UCSD-AML1 (cell line): ENCODE data around the gene TSC22D4.
A peak's percentile ranks its signal among the peaks of the same experiment; 100 is the strongest.

Source experiments
- DNase-seq: peaks from one replicate; lab custom pipeline; 2025; ENCODE audit not compliant: unreplicated experiment; lab: John Stamatoyannopoulos, UW

Gene TSC22D4

GRCh38 chr7:100430493-100431285 is 48.3 kb downstream of the TSC22D4 start:
- DNase-seq: no peak

DNA sequence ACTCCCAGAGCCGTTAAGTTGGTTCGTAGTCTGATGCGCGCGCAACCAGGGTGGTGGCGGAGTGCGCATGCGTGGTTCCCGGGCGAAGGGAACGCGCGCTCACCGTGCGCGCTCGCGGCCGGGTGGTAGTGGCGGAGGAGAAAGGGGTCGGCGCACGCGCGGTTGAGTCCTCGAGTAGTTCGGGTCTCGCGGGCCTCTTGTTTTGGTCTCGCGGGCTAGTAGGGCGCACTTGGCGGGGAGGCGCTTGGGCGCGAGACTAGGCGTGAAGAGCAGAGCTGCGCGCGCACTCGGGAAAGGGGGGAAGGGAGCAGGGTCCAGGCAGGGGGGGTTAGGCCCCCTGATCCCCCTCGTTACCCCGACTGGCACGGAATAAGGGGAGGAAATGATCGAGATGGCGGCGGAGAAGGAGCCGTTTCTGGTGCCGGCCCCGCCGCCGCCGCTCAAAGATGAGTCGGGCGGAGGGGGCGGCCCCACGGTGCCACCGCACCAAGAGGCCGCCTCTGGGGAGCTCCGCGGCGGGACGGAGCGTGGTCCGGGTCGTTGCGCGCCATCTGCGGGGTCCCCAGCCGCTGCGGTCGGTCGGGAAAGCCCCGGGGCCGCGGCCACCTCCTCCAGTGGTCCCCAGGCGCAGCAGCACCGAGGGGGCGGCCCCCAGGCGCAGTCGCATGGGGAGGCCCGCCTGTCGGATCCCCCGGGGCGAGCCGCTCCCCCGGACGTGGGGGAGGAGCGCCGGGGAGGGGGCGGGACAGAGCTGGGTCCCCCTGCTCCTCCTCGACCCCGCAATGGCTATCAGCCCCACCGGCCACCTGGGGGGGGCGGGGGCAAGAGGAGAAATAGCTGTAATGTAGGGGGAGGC is 49.1 kb downstream of the TSC22D4 start, which contains the start of gene MEPCE:
MEPCE (plus strand) TSS at position 195 of the 856 bp plus-strand sequence; CDS start at position 383, 188 bp downstream.
- DNase-seq: peak; percentile 85

DNA sequence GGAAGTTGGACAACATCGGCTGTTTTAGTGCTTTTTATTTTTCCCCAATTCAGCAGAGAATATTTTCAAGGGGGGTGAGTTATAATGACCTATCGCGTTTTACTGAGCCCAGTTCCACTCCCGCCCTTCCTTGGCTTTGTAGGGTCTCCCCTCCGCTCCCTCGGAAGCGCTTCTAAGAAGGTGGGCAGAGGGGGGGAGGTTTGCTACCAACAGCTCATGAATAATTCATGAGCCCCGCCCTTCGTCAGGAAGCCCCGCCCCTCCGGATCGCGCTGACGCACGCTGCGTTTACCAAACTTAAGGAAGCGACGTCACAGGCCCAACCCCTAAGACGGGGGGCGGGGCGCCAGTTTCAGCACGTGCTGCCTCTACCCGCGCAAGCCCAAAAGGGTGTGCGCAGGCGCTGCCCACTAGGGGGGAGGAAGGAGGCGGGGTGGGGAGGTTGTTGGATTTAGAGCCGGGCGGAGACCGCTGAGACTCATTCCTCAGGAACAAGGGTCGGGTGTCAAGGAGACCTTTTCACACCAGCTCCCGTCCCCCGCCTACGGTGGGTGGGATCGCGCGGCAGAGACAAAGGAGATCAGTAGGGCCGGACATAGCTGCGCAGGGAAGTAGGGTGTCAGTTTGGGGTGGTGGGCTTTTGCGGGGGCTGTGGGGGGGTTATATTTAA is 49.9 kb downstream of the TSC22D4 start:
- DNase-seq: peak; percentile 97

DNA sequence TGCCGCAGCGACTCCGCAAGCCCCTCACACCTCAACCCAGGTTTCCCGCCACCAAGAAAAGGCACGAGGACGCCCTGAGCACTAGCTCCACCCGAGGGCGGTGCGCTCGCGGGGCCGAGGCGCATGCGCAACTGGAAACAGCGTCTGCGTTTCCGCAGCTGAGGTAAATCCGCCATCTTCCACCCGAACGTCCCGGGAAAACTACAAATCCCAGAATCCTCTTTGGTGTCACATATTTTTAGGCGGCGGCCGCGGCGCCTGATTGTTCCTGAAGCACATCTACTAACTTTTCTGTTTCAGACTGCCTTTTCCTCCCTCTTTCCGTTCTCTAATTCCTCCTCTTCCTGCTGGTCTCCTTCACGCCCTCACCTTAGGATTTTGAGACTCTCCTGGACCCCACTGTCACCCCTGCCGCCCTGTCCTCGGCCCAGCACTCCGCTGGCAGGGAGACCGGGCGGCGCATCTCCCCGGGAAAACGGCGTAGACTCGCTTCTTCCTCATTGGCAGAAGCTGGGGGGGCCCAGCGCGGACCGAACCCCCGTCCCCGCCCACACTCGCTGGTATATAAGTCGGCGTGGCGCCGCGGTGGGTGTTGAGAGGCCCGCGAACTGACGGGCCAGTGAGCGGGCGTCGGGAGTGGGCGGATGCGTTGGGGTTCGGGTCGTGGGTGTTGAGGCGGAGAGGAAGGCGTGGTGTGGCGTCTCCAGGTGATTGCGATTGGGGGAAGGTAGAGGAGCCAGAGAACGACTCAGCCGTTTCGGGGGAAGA is 50.6 kb downstream of the TSC22D4 start, which contains the start of gene ZCWPW1:
ZCWPW1 (minus strand) TSS at position 505 of the 768 bp plus-strand sequence. CDS start 8,054 bp downstream, outside the sequence.
- DNase-seq: peak; percentile 89

DNA sequence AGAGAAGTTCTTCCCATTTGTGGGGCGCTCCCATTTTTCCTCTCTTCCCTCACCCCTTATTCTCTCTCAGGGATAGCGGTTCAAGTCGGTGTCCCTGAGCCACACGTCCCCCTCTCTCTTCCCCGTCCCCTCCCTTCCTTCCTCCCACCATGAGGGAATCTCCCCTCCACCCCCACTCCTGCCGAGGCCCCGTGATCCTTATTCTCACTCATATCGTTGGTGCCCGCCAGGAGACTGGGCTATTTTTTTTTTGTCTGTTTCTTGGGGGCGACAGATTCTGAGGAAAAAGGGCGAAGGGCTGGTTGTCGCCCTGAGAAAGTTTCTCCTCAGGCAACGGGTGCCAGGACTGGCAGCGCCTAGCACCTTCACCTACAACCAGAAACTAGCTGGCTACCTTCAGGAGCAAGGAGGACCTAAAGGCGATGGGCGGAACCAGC is 51.2 kb downstream of the TSC22D4 start:
- no peak for DNase-seq

DNA sequence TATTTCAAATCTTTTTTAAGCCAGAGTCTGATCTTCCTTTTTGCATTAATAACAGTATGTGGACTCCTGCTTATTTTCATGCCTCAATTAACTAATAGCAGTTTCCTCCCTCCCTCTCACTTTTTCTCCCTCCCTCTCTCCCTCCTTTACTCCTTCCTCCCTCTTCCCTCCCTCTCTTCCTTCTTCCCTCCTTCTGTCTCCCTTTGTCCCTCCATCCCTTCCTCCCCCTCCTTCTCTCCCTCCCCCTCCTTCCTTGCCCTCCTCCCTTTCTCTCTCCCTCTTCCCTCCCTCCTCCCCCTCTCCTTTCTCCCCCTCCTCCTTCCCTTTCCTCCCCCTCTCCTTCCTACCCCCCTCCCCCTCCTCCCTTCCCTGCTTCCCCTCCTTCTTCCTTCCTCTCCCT is 52.5 kb downstream of the TSC22D4 start:
- DNase-seq: no peak

DNA sequence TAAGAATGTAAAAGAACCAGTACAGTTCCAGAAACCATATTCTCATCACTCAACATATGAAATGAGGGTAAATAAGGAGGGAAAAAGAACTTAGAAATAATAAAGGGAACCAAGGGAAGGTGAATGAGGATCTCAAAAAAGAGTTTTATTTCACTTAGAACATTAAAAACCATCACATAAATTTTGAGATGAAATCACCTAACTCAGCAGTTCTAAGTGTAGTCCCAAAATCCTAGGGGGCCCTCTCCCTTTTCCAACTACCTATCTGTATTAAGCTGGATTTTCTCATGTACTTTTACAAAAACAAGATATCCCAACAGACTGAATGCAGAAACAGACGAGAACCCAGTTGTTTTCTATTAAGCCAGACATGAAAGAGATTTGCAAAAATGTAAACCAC is 53.7 kb downstream of the TSC22D4 start:
- no peak for DNase-seq

DNA sequence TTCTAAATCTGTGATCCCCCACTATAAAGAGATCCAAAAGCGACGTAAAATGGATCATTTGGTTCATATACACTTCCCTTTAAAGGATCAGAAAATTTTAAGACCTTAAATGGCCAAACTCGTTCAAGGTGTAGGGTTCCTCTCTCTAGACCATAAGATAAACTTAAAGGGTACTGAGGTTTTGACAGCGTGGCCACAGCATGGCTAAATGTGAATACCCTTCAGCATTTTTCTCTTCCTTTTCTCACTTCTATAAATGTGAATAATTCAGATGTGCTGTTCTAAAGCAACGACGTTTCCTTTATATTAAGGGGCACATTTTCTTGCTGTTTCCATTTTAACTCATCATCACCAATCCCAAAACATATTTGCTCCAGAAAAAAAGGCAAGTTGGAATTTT is 55.7 kb downstream of the TSC22D4 start:
- no peak for DNase-seq

DNA sequence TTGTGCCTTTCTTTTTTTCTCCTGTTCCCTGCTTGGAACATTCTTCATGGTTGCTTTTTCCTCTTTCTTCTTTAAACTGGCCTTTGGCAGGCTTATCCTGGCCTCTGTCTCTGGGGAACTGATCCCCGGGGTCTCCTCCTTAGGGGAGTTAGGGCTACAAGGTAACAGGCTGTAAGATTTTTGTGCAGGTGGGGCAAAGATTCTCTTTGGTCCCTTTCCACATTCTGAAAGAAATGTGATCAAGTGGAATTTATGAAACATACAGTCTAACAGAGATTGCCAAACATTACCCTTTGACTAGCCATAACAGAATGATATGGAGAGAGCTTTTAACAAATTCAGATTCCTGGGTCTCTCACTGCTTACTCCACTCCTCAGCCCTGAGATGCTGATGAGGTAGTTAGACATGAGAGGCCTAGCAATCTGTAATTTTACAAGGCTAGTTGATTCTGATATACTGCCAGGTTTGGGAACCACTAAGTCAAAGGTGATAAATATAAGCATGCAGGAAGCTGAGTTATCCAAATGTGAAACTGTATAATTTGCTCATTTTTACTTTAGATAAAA is 59.3 kb downstream of the TSC22D4 start:
- no peak for DNase-seq

GRCh38 chr7:100418930-100419659 is 59.9 kb downstream of the TSC22D4 start:
- no peak for DNase-seq
